Suprapubic skin (tissue), 4 donors: ENCODE results near the gene SULT2B1. TPM values are rescaled to one million over a fixed set of nuclear protein-coding genes. Genes with fewer than 3 reads are reported as not detected.

Experiments
- DNase-seq, 2 donors: peaks; one replicate each; pipeline ENCODE4 v3.0.0-alpha.2; 2019; ENCODE audit warnings: low spot score in 2 of 2
- H3K27ac ChIP-seq: fragments of 200-600 bp; sonication (generic); one replicate; pipeline ENCODE4 v1.5.1; 2019
- H3K27me3 ChIP-seq: fragments of 200-600 bp; sonication (generic); one replicate; pipeline ENCODE4 v1.5.1; 2019
- H3K36me3 ChIP-seq: fragments of 200-600 bp; sonication (generic); one replicate; pipeline ENCODE4 v1.5.1; 2019
- H3K4me1 ChIP-seq: fragments of 200-600 bp; sonication (generic); one replicate; pipeline ENCODE4 v1.5.1; 2019
- H3K4me3 ChIP-seq: fragments of 200-600 bp; sonication (generic); one replicate; pipeline ENCODE4 v1.5.1; 2019; ENCODE audit warnings: mild to moderate bottlenecking
- H3K9me3 ChIP-seq: fragments of 200-600 bp; sonication (generic); one replicate; pipeline ENCODE4 v1.5.1; 2019
- CTCF ChIP-seq, 2 donors: fragments of 200-600 bp in 1 of 2; fragments of 450-650 bp in 1 of 2; sonication (generic) in 1 of 2; IDR thresholded peaks; one replicate each; pipeline ENCODE4 v1.5.1; 2016 to 2019; ENCODE audit warnings: antibody characterized with exemption in 2 of 2, mild to moderate bottlenecking in 1 of 2, moderate library complexity in 1 of 2
- EP300 ChIP-seq: sonication (generic); formaldehyde crosslinking; IDR thresholded peaks from one replicate; pipeline ENCODE4 v1.6.1; 2017; ENCODE audit warnings: antibody characterized with exemption
- POLR2A ChIP-seq, 2 donors: fragments of 450-650 bp; IDR thresholded peaks; one replicate each; pipeline ENCODE4 v1.6.1; 2017; ENCODE audit warnings: antibody characterized with exemption in 2 of 2, mild to moderate bottlenecking in 2 of 2, moderate library complexity in 2 of 2
- POLR2AphosphoS5 ChIP-seq, 3 donors: sonication (generic); formaldehyde crosslinking; IDR thresholded peaks; one replicate each; pipeline ENCODE4 v1.6.1; 2017; ENCODE audit warnings: antibody characterized with exemption in 3 of 3
- WGBS: methylation state at CpG from one replicate; pipeline ENCODE4 v1.1.5; 2018; 5-methylcytosine and 5-hydroxymethylcytosine counted together
- total RNA-seq, 4 donors: library from RNA; depleted of rRNA; stranded (reverse); fragments of >200 nt; gene quantifications; one replicate each; pipeline ENCODE4 v1.1.0, GENCODE V29; 2016

SULT2B1 gene
- total RNA-seq, 4 donors from 2014 or later = 26.0 to 162 (median 122) TPM

GRCh38 chr19:48596679-48597465, 44.9 kb downstream of the SULT2B1 start:
- H3K9me3 ChIP-seq = no peaks in the 10 kb centered on the region
- H3K27ac ChIP-seq = no peak overlapping the region
- H3K36me3 ChIP-seq = no peaks in the 10 kb centered on the region
- no peak overlapping the region for H3K4me3 ChIP-seq
- H3K27me3 ChIP-seq = peaks cover 10% of the 10 kb centered on the region
- no peak for DNase-seq
- TF ChIP-seq EP300 (no peak), CTCF (IDR thresholded peaks at IDR 0.05) (no peak), POLR2A (IDR thresholded peaks at IDR 0.05) (no peak), POLR2AphosphoS5 (IDR thresholded peaks at IDR 0.05) (no peak)
- WGBS = 79% methylated on average over 32 of the region's 39 CpGs
- no peaks in the 10 kb centered on the region for H3K4me1 ChIP-seq

GRCh38 chr19:48598996-48599700, 47.2 kb downstream of the SULT2B1 start:
- no peak for TF ChIP-seq EP300
- TF ChIP-seq POLR2AphosphoS5 (IDR thresholded peaks at IDR 0.05) = no peak
- TF ChIP-seq CTCF (IDR thresholded peaks at IDR 0.05) = no peak
- no peak for TF ChIP-seq POLR2A (IDR thresholded peaks at IDR 0.05)
- H3K27me3 ChIP-seq = peaks cover 10% of the 10 kb centered on the region
- no peaks in the 10 kb centered on the region for H3K36me3 ChIP-seq
- H3K4me3 ChIP-seq = no peak overlapping the region
- no peak for DNase-seq
- no peak overlapping the region for H3K27ac ChIP-seq
- WGBS = 57% methylated on average over 28 of the region's 30 CpGs
- no peaks in the 10 kb centered on the region for H3K9me3 ChIP-seq
- no peaks in the 10 kb centered on the region for H3K4me1 ChIP-seq

GRCh38 chr19:48600679-48601417, 48.9 kb downstream of the SULT2B1 start:
- WGBS = 72% methylated on average over 15 of the region's 21 CpGs
- Histone ChIP-seq H3K4me1 (no peaks in the 10 kb centered on the region), H3K9me3 (no peaks in the 10 kb centered on the region), H3K27me3 (peaks cover 10% of the 10 kb centered on the region), H3K36me3 (no peaks in the 10 kb centered on the region), H3K4me3 (no peak overlapping the region), H3K27ac (no peak overlapping the region)
- DNase-seq = no peak
- TF ChIP-seq EP300 (no peak), POLR2A (IDR thresholded peaks at IDR 0.05) (no peak), POLR2AphosphoS5 (IDR thresholded peaks at IDR 0.05) (no peak), CTCF (IDR thresholded peaks at IDR 0.05) (no peak)

GRCh38 chr19:48603001-48603400, 51.0 kb downstream of the SULT2B1 start:
- Histone ChIP-seq H3K4me3 (no peak overlapping the region), H3K27ac (no peak overlapping the region), H3K36me3 (no peaks in the 10 kb centered on the region), H3K27me3 (peaks cover 10% of the 10 kb centered on the region), H3K9me3 (no peaks in the 10 kb centered on the region), H3K4me1 (no peaks in the 10 kb centered on the region)
- TF ChIP-seq EP300 = no peak
- TF ChIP-seq POLR2A (IDR thresholded peaks at IDR 0.05) = no peak
- TF ChIP-seq CTCF (IDR thresholded peaks at IDR 0.05) = no peak
- no peak for TF ChIP-seq POLR2AphosphoS5 (IDR thresholded peaks at IDR 0.05)
- no peak for DNase-seq
- WGBS = 91% methylated on average over 8 of the region's 9 CpGs

GRCh38 chr19:48603449-48603848, 51.5 kb downstream of the SULT2B1 start:
- no peaks in the 10 kb centered on the region for H3K36me3 ChIP-seq
- DNase-seq = no peak
- H3K27me3 ChIP-seq = peaks cover 8% of the 10 kb centered on the region
- H3K9me3 ChIP-seq = no peaks in the 10 kb centered on the region
- WGBS = 94% methylated on average over 17 of the region's 39 CpGs
- TF ChIP-seq POLR2AphosphoS5 (IDR thresholded peaks at IDR 0.05) (no peak), POLR2A (IDR thresholded peaks at IDR 0.05) (no peak), CTCF (IDR thresholded peaks at IDR 0.05) (no peak), EP300 (no peak)
- no peak overlapping the region for H3K27ac ChIP-seq
- no peak overlapping the region for H3K4me3 ChIP-seq
- H3K4me1 ChIP-seq = no peaks in the 10 kb centered on the region
